ENCODE measurements around the gene ZNF792.
A peak's percentile ranks its signal among the peaks of the same experiment; 100 is the strongest.

ZNF792 gene

GRCh38 chr19:34960940-34961679 lies 2.9 kb downstream of the ZNF792 start:
- no peak for TF ChIP-seq CTCF (IDR thresholded peaks at IDR 0.05; ENCODE audit: low read depth, low read length, missing control alignments)
- DNase-seq, result no peak
- Histone ChIP-seq H3K4me3 (ENCODE audit: low read depth, low read length) (no peak overlapping the region), H3K27ac (no peak overlapping the region), H3K27me3 (replicated peaks) (no peaks in the 10 kb centered on the region), H3K36me3 (replicated peaks) (peaks cover 33% of the 10 kb centered on the region)
- in situ Hi-C loops (cut with HindIII; ENCODE audit: low pct_ligation_motif_present, low sequenced_read_pairs), result no loop called here

- peaks cover 33% of the 10 kb centered on the region for H3K36me3 ChIP-seq (replicated peaks)
- DNase-seq, result peak; percentile 20
- H3K27ac ChIP-seq, result no peak overlapping the region
- in situ Hi-C loops (cut with HindIII; ENCODE audit: low pct_ligation_motif_present, low sequenced_read_pairs), result no loop called here
- TF ChIP-seq CTCF (IDR thresholded peaks at IDR 0.05; ENCODE audit: low read depth, low read length, missing control alignments), result no peak
- H3K27me3 ChIP-seq (replicated peaks), result no peaks in the 10 kb centered on the region
- no peak overlapping the region for H3K4me3 ChIP-seq (ENCODE audit: low read depth, low read length)
These were observed 3.8 kb downstream of the ZNF792 start for GRCh38 chr19:34960103-34960805.

GRCh38 chr19:34959021-34959420 lies 5.0 kb downstream of the ZNF792 start:
- no peak for TF ChIP-seq CTCF (IDR thresholded peaks at IDR 0.05; ENCODE audit: low read depth, low read length, missing control alignments)
- Histone ChIP-seq H3K36me3 (replicated peaks) (peaks cover 33% of the 10 kb centered on the region), H3K4me3 (ENCODE audit: low read depth, low read length) (no peak overlapping the region)

GRCh38 chr19:34957830-34958751 lies 5.9 kb downstream of the ZNF792 start:
- DNase-seq, result no peak
- H3K36me3 ChIP-seq (replicated peaks), result peaks cover 33% of the 10 kb centered on the region
- in situ Hi-C loops (cut with HindIII; ENCODE audit: low pct_ligation_motif_present, low sequenced_read_pairs), result no loop called here
- no peaks in the 10 kb centered on the region for H3K27me3 ChIP-seq (replicated peaks)
- no peak overlapping the region for H3K4me3 ChIP-seq (ENCODE audit: low read depth, low read length)
- H3K27ac ChIP-seq, result no peak overlapping the region
- TF ChIP-seq CTCF (IDR thresholded peaks at IDR 0.05; ENCODE audit: low read depth, low read length, missing control alignments), result no peak

More at GRCh38 chr19:34959021-34959420, 5.0 kb downstream of the ZNF792 start:
- no peaks in the 10 kb centered on the region for H3K27me3 ChIP-seq (replicated peaks)
- no peak for DNase-seq
- no peak overlapping the region for H3K27ac ChIP-seq
- in situ Hi-C loops (cut with HindIII; ENCODE audit: low pct_ligation_motif_present, low sequenced_read_pairs), result no loop called here

- H3K4me3 ChIP-seq (ENCODE audit: low read depth, low read length), result no peak overlapping the region
- H3K27me3 ChIP-seq (replicated peaks), result no peaks in the 10 kb centered on the region
- in situ Hi-C loops (cut with HindIII; ENCODE audit: low pct_ligation_motif_present, low sequenced_read_pairs), result no loop called here
- TF ChIP-seq CTCF (IDR thresholded peaks at IDR 0.05; ENCODE audit: low read depth, low read length, missing control alignments), result no peak
- no peak overlapping the region for H3K27ac ChIP-seq
- DNase-seq, result no peak
- H3K36me3 ChIP-seq (replicated peaks), result peaks cover 15% of the 10 kb centered on the region
These were observed 10.9 kb downstream of the ZNF792 start for GRCh38 chr19:34953092-34953491.

All from brain microvascular endothelial cell (primary cell).